Testis (tissue), 3 donors: ENCODE data around the gene UBASH3A. TPM values are rescaled to one million over a fixed set of nuclear protein-coding genes. Genes with fewer than 3 reads are reported as not detected.

Experiments
- DNase-seq: peaks from one replicate; pipeline ENCODE4 v3.0.0-alpha.2; 2019
- H3K27ac ChIP-seq, 2 donors: fragments of 200-600 bp; sonication (generic); one replicate each; pipeline ENCODE4 v1.5.1; 2019
- H3K27me3 ChIP-seq: fragments of 200-600 bp; sonication (generic); one replicate; pipeline ENCODE4 v1.5.1; 2019
- H3K36me3 ChIP-seq: fragments of 200-600 bp; sonication (generic); one replicate; pipeline ENCODE4 v1.5.1; 2017; ENCODE audit warnings: low read depth; ENCODE audit errors: missing control alignments
- H3K4me1 ChIP-seq: fragments of 200-600 bp; sonication (generic); one replicate; pipeline ENCODE4 v1.5.1; 2019
- H3K4me3 ChIP-seq, 2 donors: fragments of 200-600 bp; sonication (generic); one replicate each; pipeline ENCODE4 v1.5.1; 2017 to 2019
- H3K9me3 ChIP-seq: fragments of 200-600 bp; sonication (generic); one replicate; pipeline ENCODE4 v1.5.1; 2017
- CTCF ChIP-seq, 3 experiments: fragments of 450-650 bp in 2 of 3; fragments of 200-600 bp in 1 of 3; sonication (generic) in 1 of 3; IDR thresholded peaks; one replicate each; pipeline ENCODE4 v1.5.1; 2016 to 2019; ENCODE audit warnings: antibody characterized with exemption in 3 of 3, mild to moderate bottlenecking in 2 of 3, moderate library complexity in 1 of 3
- POLR2A ChIP-seq: fragments of 450-650 bp; IDR thresholded peaks from one replicate; pipeline ENCODE4 v1.6.1; 2017; ENCODE audit warnings: antibody characterized with exemption, mild to moderate bottlenecking, moderate library complexity
- WGBS, 2 donors: methylation state at CpG; one replicate each; pipeline ENCODE4 v1.1.5; 2018; 5-methylcytosine and 5-hydroxymethylcytosine counted together
- intact Hi-C: fragments of 100-400 bp; cut with DNase I; formaldehyde crosslinking; loops from one replicate; pipeline ENCODE4 v1.15.1; 2023; ENCODE audit warnings: low total_unique reads
- polyA plus RNA-seq: library from polyadenylated mRNA; stranded (reverse); fragments of 350-450 nt; fragmentation: Illumina TruSeq; extraction: RNeasy Lipid Tissue Mini Kit (QIAGEN cat#74804); gene quantifications from one replicate; pipeline ENCODE4 v1.2.3, GENCODE V29; 2014; ENCODE audit warnings: low read depth, low replicate concordance; ENCODE audit not compliant: insufficient read depth
- total RNA-seq, 2 donors: library from RNA; depleted of rRNA; stranded (reverse); fragments of >200 nt; gene quantifications; one replicate each; pipeline ENCODE4 v1.2.3, GENCODE V29; 2016

The UBASH3A gene
- total and polyA plus RNA-seq, 3 donors from 2014 or later = 0.39 to 1.4 (median 0.40) TPM

- H3K4me3 ChIP-seq = no peak overlapping the region
- no peaks in the 10 kb centered on the region for H3K36me3 ChIP-seq
- intact Hi-C loops = no loop called here
- H3K27ac ChIP-seq = no peak overlapping the region
- H3K4me1 ChIP-seq = no peaks in the 10 kb centered on the region
- no peak for DNase-seq
- no peaks in the 10 kb centered on the region for H3K9me3 ChIP-seq
- H3K27me3 ChIP-seq = no peaks in the 10 kb centered on the region
- WGBS, 2 donors = 90 to 92% methylated on average over 4 of the region's 4 CpGs
- no peak for TF ChIP-seq POLR2A
- TF ChIP-seq CTCF (IDR thresholded peaks at IDR 0.05) = no peak
Observed at GRCh38 chr21:42400525-42400924, 3.2 kb upstream of the UBASH3A start.

- 73 to 87% methylated on average over 3 of the region's 3 CpGs for WGBS, 2 donors
- DNase-seq = no peak
- no peaks in the 10 kb centered on the region for H3K4me1 ChIP-seq
- H3K27me3 ChIP-seq = no peaks in the 10 kb centered on the region
- H3K36me3 ChIP-seq = no peaks in the 10 kb centered on the region
- no peak overlapping the region for H3K4me3 ChIP-seq
- intact Hi-C loops = no loop called here
- H3K9me3 ChIP-seq = no peaks in the 10 kb centered on the region
- TF ChIP-seq POLR2A = no peak
- TF ChIP-seq CTCF (IDR thresholded peaks at IDR 0.05) = no peak
- H3K27ac ChIP-seq = no peak overlapping the region
Observed at GRCh38 chr21:42401154-42401553, 2.5 kb upstream of the UBASH3A start.

- Histone ChIP-seq H3K27me3 (no peaks in the 10 kb centered on the region), H3K4me3 (no peak overlapping the region), H3K9me3 (no peaks in the 10 kb centered on the region), H3K4me1 (no peaks in the 10 kb centered on the region), H3K27ac (no peak overlapping the region), H3K36me3 (no peaks in the 10 kb centered on the region)
- no peak for DNase-seq
- TF ChIP-seq CTCF (IDR thresholded peaks at IDR 0.05) (no peak), POLR2A (no peak)
- intact Hi-C loops = no loop called here
- 80 to 86% methylated on average over 2 of the region's 2 CpGs for WGBS, 2 donors
Observed at GRCh38 chr21:42401820-42402251, 1.9 kb upstream of the UBASH3A start.

GRCh38 chr21:42404539-42404938 lies 837 bp downstream of the UBASH3A start:
- 86 to 92% methylated on average over 10 of the region's 10 CpGs for WGBS, 2 donors
- no peak overlapping the region for H3K4me3 ChIP-seq
- no peaks in the 10 kb centered on the region for H3K36me3 ChIP-seq
- H3K9me3 ChIP-seq = no peaks in the 10 kb centered on the region
- no peaks in the 10 kb centered on the region for H3K27me3 ChIP-seq
- H3K27ac ChIP-seq = no peak overlapping the region
- H3K4me1 ChIP-seq = no peaks in the 10 kb centered on the region
- TF ChIP-seq POLR2A (no peak), CTCF (IDR thresholded peaks at IDR 0.05) (no peak)
- no peak for DNase-seq
- intact Hi-C loops = no loop called here
